ENCODE data around the gene IGHMBP2.

The IGHMBP2 gene

DNA sequence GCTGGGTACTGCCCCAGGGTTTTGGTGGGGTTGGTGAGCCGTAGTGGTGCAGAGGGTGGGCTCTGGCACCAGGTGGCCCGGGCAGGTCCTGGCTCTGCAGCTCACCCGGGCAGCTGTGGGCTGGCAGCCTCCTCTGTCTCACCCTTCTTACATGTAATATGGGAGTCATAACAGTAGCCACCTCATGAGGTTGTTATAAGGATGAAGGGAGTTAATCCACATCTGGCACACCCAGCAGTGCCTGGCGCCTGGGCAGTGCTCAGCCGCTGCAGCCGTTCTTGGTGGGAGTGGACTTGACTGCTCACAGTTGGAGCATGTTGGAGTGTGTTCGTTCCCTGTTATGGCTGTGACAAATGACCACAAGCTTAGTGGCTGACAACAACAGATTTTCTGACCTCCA lies 28.7 kb downstream of the IGHMBP2 start:
- no peak overlapping the region for H3K4me3 ChIP-seq (ENCODE audit: low read depth, low read length)
- TF ChIP-seq, protein P1, sequence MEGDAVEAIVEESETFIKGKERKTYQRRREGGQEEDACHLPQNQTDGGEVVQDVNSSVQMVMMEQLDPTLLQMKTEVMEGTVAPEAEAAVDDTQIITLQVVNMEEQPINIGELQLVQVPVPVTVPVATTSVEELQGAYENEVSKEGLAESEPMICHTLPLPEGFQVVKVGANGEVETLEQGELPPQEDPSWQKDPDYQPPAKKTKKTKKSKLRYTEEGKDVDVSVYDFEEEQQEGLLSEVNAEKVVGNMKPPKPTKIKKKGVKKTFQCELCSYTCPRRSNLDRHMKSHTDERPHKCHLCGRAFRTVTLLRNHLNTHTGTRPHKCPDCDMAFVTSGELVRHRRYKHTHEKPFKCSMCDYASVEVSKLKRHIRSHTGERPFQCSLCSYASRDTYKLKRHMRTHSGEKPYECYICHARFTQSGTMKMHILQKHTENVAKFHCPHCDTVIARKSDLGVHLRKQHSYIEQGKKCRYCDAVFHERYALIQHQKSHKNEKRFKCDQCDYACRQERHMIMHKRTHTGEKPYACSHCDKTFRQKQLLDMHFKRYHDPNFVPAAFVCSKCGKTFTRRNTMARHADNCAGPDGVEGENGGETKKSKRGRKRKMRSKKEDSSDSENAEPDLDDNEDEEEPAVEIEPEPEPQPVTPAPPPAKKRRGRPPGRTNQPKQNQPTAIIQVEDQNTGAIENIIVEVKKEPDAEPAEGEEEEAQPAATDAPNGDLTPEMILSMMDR (IDR thresholded peaks at IDR 0.05; ENCODE audit: low read depth, low read length, missing control alignments): no peak
- no peak for DNase-seq (ENCODE audit: low read depth)

DNA sequence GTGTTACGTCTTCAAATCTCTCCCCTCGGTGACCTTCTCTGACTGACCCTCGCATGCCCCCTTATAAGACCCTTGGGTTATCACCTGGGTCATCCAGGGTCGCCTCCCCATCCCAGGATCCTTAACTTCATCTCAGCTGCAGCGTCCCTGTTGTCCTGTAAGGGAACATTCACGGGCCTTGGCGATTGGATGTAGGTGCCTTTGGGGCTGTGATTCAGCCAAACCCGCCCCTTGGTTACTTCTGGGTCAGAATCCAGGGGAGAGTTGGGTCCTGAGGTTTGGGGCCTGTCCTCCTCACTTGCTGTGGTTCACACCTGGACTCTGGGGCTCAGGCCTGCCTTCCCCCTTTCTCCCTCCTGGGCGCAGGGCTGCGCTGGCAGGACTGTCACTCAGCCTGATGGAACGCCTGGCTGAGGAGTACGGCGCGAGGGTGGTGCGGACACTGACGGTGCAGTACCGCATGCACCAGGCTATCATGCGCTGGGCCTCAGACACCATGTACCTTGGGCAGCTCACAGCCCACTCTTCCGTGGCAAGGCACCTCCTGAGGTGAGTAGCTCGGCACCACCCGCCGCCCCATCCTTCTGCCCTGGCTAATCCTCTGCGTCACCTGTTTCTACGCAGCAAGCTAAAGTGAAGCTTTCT lies 29.4 kb downstream of the IGHMBP2 start:
- H3K4me3 ChIP-seq (ENCODE audit: low read depth, low read length): no peak overlapping the region
- DNase-seq (ENCODE audit: low read depth): no peak
- TF ChIP-seq, protein P1 (IDR thresholded peaks at IDR 0.05; ENCODE audit: low read depth, low read length, missing control alignments): no peak

DNA sequence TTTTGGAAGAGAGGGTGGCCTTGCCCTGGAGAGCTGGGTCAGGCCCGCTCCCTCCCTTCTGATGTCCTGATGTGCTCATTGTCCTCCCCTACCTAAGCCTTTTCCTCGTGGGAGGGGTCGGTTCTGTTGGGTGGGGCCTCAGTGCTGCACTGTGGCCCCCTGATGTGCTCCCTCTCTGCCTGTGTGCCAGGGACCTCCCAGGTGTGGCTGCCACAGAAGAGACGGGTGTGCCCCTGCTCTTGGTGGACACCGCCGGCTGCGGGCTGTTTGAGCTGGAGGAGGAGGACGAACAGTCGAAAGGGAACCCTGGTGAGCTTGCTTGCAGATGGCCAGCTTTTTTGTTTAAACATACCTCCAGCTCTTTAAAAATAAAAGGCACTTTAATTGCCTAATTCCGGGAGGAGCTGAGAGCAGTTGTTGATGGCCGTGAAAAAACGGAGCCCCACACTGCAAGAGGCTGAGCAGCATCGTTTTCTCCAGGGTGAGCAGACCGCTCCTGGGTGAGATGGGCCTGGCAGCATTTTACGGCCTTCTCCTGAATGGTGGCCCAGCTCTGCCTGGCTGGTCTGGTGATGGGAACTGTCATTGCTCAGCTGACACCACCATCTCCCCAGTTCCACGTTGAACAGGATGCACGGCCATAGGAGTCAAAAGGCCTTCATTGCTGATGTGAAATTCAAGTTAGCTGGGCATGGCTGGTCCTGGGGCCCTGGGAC lies 30.1 kb downstream of the IGHMBP2 start:
- DNase-seq (ENCODE audit: low read depth): no peak
- no peak overlapping the region for H3K4me3 ChIP-seq (ENCODE audit: low read depth, low read length)
- TF ChIP-seq, protein P1 (IDR thresholded peaks at IDR 0.05; ENCODE audit: low read depth, low read length, missing control alignments): no peak

DNA sequence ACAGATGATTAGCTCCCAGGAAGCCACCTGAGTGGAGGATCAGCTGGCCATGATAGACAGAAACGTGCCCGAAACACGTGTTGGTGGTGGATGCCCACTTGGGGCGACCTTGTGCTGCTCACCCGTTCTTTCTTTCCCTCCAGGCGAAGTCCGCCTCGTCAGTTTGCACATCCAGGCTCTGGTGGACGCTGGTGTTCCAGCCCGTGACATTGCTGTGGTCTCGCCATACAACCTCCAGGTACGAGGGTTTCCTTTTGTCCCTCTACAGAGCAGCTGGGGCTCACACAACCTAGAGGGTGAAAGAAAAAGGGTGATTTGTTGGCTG lies 30.6 kb downstream of the IGHMBP2 start:
- TF ChIP-seq, protein P1 (IDR thresholded peaks at IDR 0.05; ENCODE audit: low read depth, low read length, missing control alignments): no peak
- DNase-seq (ENCODE audit: low read depth): no peak
- no peak overlapping the region for H3K4me3 ChIP-seq (ENCODE audit: low read depth, low read length)

DNA sequence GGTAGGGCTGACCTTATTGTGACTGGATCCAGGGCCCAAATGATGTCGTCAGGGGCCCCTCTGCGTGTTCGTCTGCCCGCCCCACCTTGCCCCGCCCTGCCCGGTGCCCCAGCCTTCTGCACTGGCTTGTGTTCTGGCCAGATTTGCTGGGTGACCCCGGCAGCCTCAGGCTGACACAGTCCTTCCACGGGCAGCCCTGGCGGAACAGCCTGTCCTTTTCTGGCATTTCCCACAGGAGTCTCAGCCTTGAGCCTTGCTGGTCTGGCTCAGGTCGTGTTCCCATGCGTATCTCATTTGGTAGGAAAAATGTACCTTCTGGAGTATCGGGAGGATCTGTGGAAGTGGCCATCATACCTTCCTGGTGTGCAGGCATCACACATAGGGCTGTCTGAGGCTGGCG lies 31.0 kb downstream of the IGHMBP2 start:
- DNase-seq (ENCODE audit: low read depth): no peak
- TF ChIP-seq, protein P1 (IDR thresholded peaks at IDR 0.05; ENCODE audit: low read depth, low read length, missing control alignments): no peak
- H3K4me3 ChIP-seq (ENCODE audit: low read depth, low read length): no peak overlapping the region

DNA sequence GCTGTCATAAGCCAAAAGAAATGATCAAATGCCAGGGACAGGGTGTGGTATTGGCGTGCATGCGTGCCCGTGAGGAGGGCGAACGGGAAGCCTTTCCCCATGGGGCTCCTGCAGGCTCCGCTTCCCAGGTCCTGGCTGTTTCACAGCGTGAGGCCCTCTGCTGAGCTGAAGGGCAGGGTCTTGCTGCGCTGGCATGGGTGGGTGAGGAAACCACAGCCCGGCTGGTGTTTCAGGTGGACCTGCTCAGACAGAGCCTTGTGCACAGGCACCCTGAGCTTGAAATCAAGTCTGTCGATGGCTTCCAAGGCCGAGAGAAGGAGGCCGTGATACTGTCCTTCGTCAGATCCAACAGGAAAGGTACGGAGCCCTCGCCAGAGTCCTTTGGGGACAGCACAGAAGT lies 31.4 kb downstream of the IGHMBP2 start:
- TF ChIP-seq, protein P1 (IDR thresholded peaks at IDR 0.05; ENCODE audit: low read depth, low read length, missing control alignments): no peak
- no peak for DNase-seq (ENCODE audit: low read depth)
- H3K4me3 ChIP-seq (ENCODE audit: low read depth, low read length): no peak overlapping the region
